ENCODE results near the gene MTHFR. TPM values are rescaled to one million over a fixed set of nuclear protein-coding genes. Genes with fewer than 3 reads are reported as not detected.
A peak's percentile ranks its signal among the peaks of the same experiment; 100 is the strongest.

Gene MTHFR
- polyA plus RNA-seq, 4 donors: 11.2 to 20.1 (median 15.4) TPM

GRCh38 chr1:11845641-11846335, 40.0 kb upstream of the MTHFR start:
- WGBS, 3 donors: 57 to 69% (median 61%) methylated on average over 5 of the region's 5 CpGs
- no peaks in the 10 kb centered on the region for H3K9me3 ChIP-seq (ENCODE audit: control insufficient read depth in 2 of 2, insufficient read depth in 1 of 2, low read depth in 1 of 2, low read length in 1 of 2)
- no peaks in the 10 kb centered on the region for H3K27me3 ChIP-seq (ENCODE audit: control insufficient read depth in 3 of 3, insufficient read depth in 3 of 3, low read length in 3 of 3)
- no peak overlapping the region for H3K27ac ChIP-seq (ENCODE audit: low read depth in 1 of 3, low read length in 2 of 3)
- FAIRE-seq (no peak), DNase-seq (peak in 1 of 2 donors; percentile 45)
- peaks cover 0 to 8% (median 0%) of the 10 kb centered on the region in 3 donors for H3K4me1 ChIP-seq (ENCODE audit: control insufficient read depth in 3 of 3, insufficient read depth in 2 of 3, low read depth in 1 of 3, low read length in 2 of 3)
- peaks cover 3 to 54% (median 27%) of the 10 kb centered on the region in 3 donors for H3K36me3 ChIP-seq (ENCODE audit: control insufficient read depth in 3 of 3, insufficient read depth in 2 of 3, low read depth in 1 of 3, low read length in 3 of 3)
- no peak overlapping the region for H3K4me3 ChIP-seq (ENCODE audit: low read depth in 1 of 3, low read length in 3 of 3)

GRCh38 chr1:11842154-11843041, 36.6 kb upstream of the MTHFR start:
- FAIRE-seq (no peak), DNase-seq (peak in 1 of 2 donors; percentile 59)
- Histone ChIP-seq H3K9me3 (ENCODE audit: control insufficient read depth in 2 of 2, insufficient read depth in 1 of 2, low read depth in 1 of 2, low read length in 1 of 2) (no peaks in the 10 kb centered on the region), H3K4me1 (ENCODE audit: control insufficient read depth in 3 of 3, insufficient read depth in 2 of 3, low read depth in 1 of 3, low read length in 2 of 3) (peaks cover 0 to 8% (median 0%) of the 10 kb centered on the region in 3 donors), H3K27ac (ENCODE audit: low read depth in 1 of 3, low read length in 2 of 3) (peak overlapping the region in 1 of 3 donors; percentile 45), H3K36me3 (ENCODE audit: control insufficient read depth in 3 of 3, insufficient read depth in 2 of 3, low read depth in 1 of 3, low read length in 3 of 3) (peaks cover 10 to 76% (median 40%) of the 10 kb centered on the region in 3 donors), H3K27me3 (ENCODE audit: control insufficient read depth in 3 of 3, insufficient read depth in 3 of 3, low read length in 3 of 3) (no peaks in the 10 kb centered on the region), H3K4me3 (ENCODE audit: low read depth in 1 of 3, low read length in 3 of 3) (no peak overlapping the region)
- WGBS, 3 donors: 62 to 78% (median 74%) methylated on average over 19 of the region's 19 CpGs

- DNase-seq (no peak), FAIRE-seq (no peak)
- Histone ChIP-seq H3K27me3 (ENCODE audit: control insufficient read depth in 3 of 3, insufficient read depth in 3 of 3, low read length in 3 of 3) (no peaks in the 10 kb centered on the region), H3K27ac (ENCODE audit: low read depth in 1 of 3, low read length in 2 of 3) (no peak overlapping the region), H3K4me1 (ENCODE audit: control insufficient read depth in 3 of 3, insufficient read depth in 2 of 3, low read depth in 1 of 3, low read length in 2 of 3) (peaks cover 0 to 10% (median 0%) of the 10 kb centered on the region in 3 donors), H3K36me3 (ENCODE audit: control insufficient read depth in 3 of 3, insufficient read depth in 2 of 3, low read depth in 1 of 3, low read length in 3 of 3) (peaks cover 16 to 77% (median 40%) of the 10 kb centered on the region in 3 donors), H3K4me3 (ENCODE audit: low read depth in 1 of 3, low read length in 3 of 3) (no peak overlapping the region), H3K9me3 (ENCODE audit: control insufficient read depth in 2 of 2, insufficient read depth in 1 of 2, low read depth in 1 of 2, low read length in 1 of 2) (no peaks in the 10 kb centered on the region)
- 78 to 82% (median 81%) methylated on average over 17 of the region's 17 CpGs for whole genome bisulfite sequencing, 3 donors
Measured at GRCh38 chr1:11841245-11842153, 35.7 kb upstream of the MTHFR start.

GRCh38 chr1:11839727-11840705, 34.3 kb upstream of the MTHFR start:
- FAIRE-seq (no peak), DNase-seq (no peak)
- no peak overlapping the region for H3K4me3 ChIP-seq (ENCODE audit: low read depth in 1 of 3, low read length in 3 of 3)
- H3K36me3 ChIP-seq (ENCODE audit: control insufficient read depth in 3 of 3, insufficient read depth in 2 of 3, low read depth in 1 of 3, low read length in 3 of 3): peaks cover 21 to 88% (median 41%) of the 10 kb centered on the region in 3 donors
- H3K9me3 ChIP-seq (ENCODE audit: control insufficient read depth in 2 of 2, insufficient read depth in 1 of 2, low read depth in 1 of 2, low read length in 1 of 2): no peaks in the 10 kb centered on the region
- no peak overlapping the region for H3K27ac ChIP-seq (ENCODE audit: low read depth in 1 of 3, low read length in 2 of 3)
- 94 to 96% (median 95%) methylated on average over 20 of the region's 20 CpGs for WGBS, 3 donors
- H3K27me3 ChIP-seq (ENCODE audit: control insufficient read depth in 3 of 3, insufficient read depth in 3 of 3, low read length in 3 of 3): no peaks in the 10 kb centered on the region
- peaks cover 0 to 12% (median 0%) of the 10 kb centered on the region in 3 donors for H3K4me1 ChIP-seq (ENCODE audit: control insufficient read depth in 3 of 3, insufficient read depth in 2 of 3, low read depth in 1 of 3, low read length in 2 of 3)

GRCh38 chr1:11838349-11839272, 32.8 kb upstream of the MTHFR start:
- FAIRE-seq (no peak), DNase-seq (peak; percentile 64 to 69)
- Histone ChIP-seq H3K9me3 (ENCODE audit: control insufficient read depth in 2 of 2, insufficient read depth in 1 of 2, low read depth in 1 of 2, low read length in 1 of 2) (no peaks in the 10 kb centered on the region), H3K4me3 (ENCODE audit: low read depth in 1 of 3, low read length in 3 of 3) (no peak overlapping the region), H3K27ac (ENCODE audit: low read depth in 1 of 3, low read length in 2 of 3) (no peak overlapping the region), H3K4me1 (ENCODE audit: control insufficient read depth in 3 of 3, insufficient read depth in 2 of 3, low read depth in 1 of 3, low read length in 2 of 3) (peaks cover 0 to 12% (median 0%) of the 10 kb centered on the region in 3 donors), H3K36me3 (ENCODE audit: control insufficient read depth in 3 of 3, insufficient read depth in 2 of 3, low read depth in 1 of 3, low read length in 3 of 3) (peaks cover 24 to 94% (median 34%) of the 10 kb centered on the region in 3 donors), H3K27me3 (ENCODE audit: control insufficient read depth in 3 of 3, insufficient read depth in 3 of 3, low read length in 3 of 3) (no peaks in the 10 kb centered on the region)
- WGBS, 3 donors: 64 to 66% (median 66%) methylated on average over 40 of the region's 40 CpGs

GRCh38 chr1:11837767-11838348, 32.1 kb upstream of the MTHFR start:
- Histone ChIP-seq H3K36me3 (ENCODE audit: control insufficient read depth in 3 of 3, insufficient read depth in 2 of 3, low read depth in 1 of 3, low read length in 3 of 3) (peaks cover 24 to 97% (median 34%) of the 10 kb centered on the region in 3 donors), H3K27ac (ENCODE audit: low read depth in 1 of 3, low read length in 2 of 3) (no peak overlapping the region), H3K4me1 (ENCODE audit: control insufficient read depth in 3 of 3, insufficient read depth in 2 of 3, low read depth in 1 of 3, low read length in 2 of 3) (peaks cover 0 to 12% (median 0%) of the 10 kb centered on the region in 3 donors), H3K4me3 (ENCODE audit: low read depth in 1 of 3, low read length in 3 of 3) (no peak overlapping the region), H3K27me3 (ENCODE audit: control insufficient read depth in 3 of 3, insufficient read depth in 3 of 3, low read length in 3 of 3) (no peaks in the 10 kb centered on the region), H3K9me3 (ENCODE audit: control insufficient read depth in 2 of 2, insufficient read depth in 1 of 2, low read depth in 1 of 2, low read length in 1 of 2) (no peaks in the 10 kb centered on the region)
- FAIRE-seq (no peak), DNase-seq (no peak)
- 89 to 94% (median 90%) methylated on average over 11 of the region's 11 CpGs for WGBS, 3 donors

All from small intestine (tissue), 7 donors.